Parathyroid adenoma (tissue), 2 donors: Measurements from ENCODE around the gene SKAP1.

Experiments
- H2AFZ ChIP-seq: fragments of 300-600 bp; sonication (generic); one replicate; pipeline ENCODE4 v1.7.0; 2017; ENCODE audit warnings: antibody characterized with exemption, mild to moderate bottlenecking
- H3K27ac ChIP-seq: fragments of 300-600 bp; sonication (generic); one replicate; pipeline ENCODE4 v1.7.0; 2017
- H3K27me3 ChIP-seq: fragments of 300-600 bp; sonication (generic); one replicate; pipeline ENCODE4 v1.7.0; 2017; ENCODE audit warnings: low read length; ENCODE audit not compliant: control insufficient read depth, insufficient read depth
- H3K36me3 ChIP-seq: fragments of 300-600 bp; sonication (generic); one replicate; pipeline ENCODE4 v1.7.0; 2017; ENCODE audit warnings: low read length; ENCODE audit not compliant: control insufficient read depth, insufficient read depth
- H3K4me1 ChIP-seq: fragments of 300-600 bp; sonication (generic); one replicate; pipeline ENCODE4 v1.7.0; 2017; ENCODE audit warnings: control low read depth
- H3K4me2 ChIP-seq: fragments of 300-600 bp; sonication (generic); one replicate; pipeline ENCODE4 v1.7.0; 2017; ENCODE audit warnings: low read length
- H3K4me3 ChIP-seq: fragments of 300-600 bp; sonication (generic); one replicate; pipeline ENCODE4 v1.7.0; 2017; ENCODE audit warnings: low read depth, low read length
- H3K79me2 ChIP-seq: fragments of 300-600 bp; sonication (generic); one replicate; pipeline ENCODE4 v1.7.0; 2017; ENCODE audit warnings: control low read depth
- H3K9ac ChIP-seq: fragments of 300-600 bp; sonication (generic); one replicate; pipeline ENCODE4 v1.7.0; 2017; ENCODE audit warnings: mild to moderate bottlenecking
- H3K9me3 ChIP-seq: fragments of 300-600 bp; sonication (generic); one replicate; pipeline ENCODE4 v1.7.0; 2017; ENCODE audit warnings: low read length; ENCODE audit not compliant: control insufficient read depth
- CTCF ChIP-seq: fragments of 300-600 bp; sonication (generic); IDR thresholded peaks from one replicate; pipeline ENCODE4 v1.7.0; 2017; ENCODE audit warnings: antibody characterized with exemption, mild to moderate bottlenecking
- donor health status: primary hyperparathyroidism.

The SKAP1 gene

GRCh38 chr17:48468299-48468698, 38.3 kb upstream of the SKAP1 start:
- H3K4me1 ChIP-seq, result no peaks in the 10 kb centered on the region
- H3K4me3 ChIP-seq, result no peak overlapping the region
- H3K4me2 ChIP-seq, result no peak overlapping the region
- no peak for TF ChIP-seq CTCF
- no peaks in the 10 kb centered on the region for H3K9me3 ChIP-seq
- no peak overlapping the region for H2AFZ ChIP-seq
- H3K9ac ChIP-seq, result no peak overlapping the region
- no peak overlapping the region for H3K27ac ChIP-seq
- no peaks in the 10 kb centered on the region for H3K36me3 ChIP-seq
- H3K27me3 ChIP-seq, result no peaks in the 10 kb centered on the region
- H3K79me2 ChIP-seq, result no peaks in the 10 kb centered on the region

GRCh38 chr17:48465884-48466283, 35.9 kb upstream of the SKAP1 start:
- Histone ChIP-seq H3K4me3 (no peak overlapping the region), H3K27me3 (no peaks in the 10 kb centered on the region), H3K79me2 (no peaks in the 10 kb centered on the region), H3K4me1 (no peaks in the 10 kb centered on the region), H3K9ac (no peak overlapping the region), H3K27ac (no peak overlapping the region), H3K4me2 (no peak overlapping the region), H3K9me3 (no peaks in the 10 kb centered on the region), H3K36me3 (no peaks in the 10 kb centered on the region), H2AFZ (no peak overlapping the region)
- no peak for TF ChIP-seq CTCF

GRCh38 chr17:48463526-48463925, 33.5 kb upstream of the SKAP1 start:
- Histone ChIP-seq H3K79me2 (no peaks in the 10 kb centered on the region), H3K36me3 (no peaks in the 10 kb centered on the region), H3K27me3 (no peaks in the 10 kb centered on the region), H3K4me3 (no peak overlapping the region), H3K4me2 (no peak overlapping the region), H3K9ac (no peak overlapping the region), H2AFZ (no peak overlapping the region), H3K4me1 (no peaks in the 10 kb centered on the region), H3K9me3 (no peaks in the 10 kb centered on the region), H3K27ac (no peak overlapping the region)
- TF ChIP-seq CTCF, result no peak

DNA sequence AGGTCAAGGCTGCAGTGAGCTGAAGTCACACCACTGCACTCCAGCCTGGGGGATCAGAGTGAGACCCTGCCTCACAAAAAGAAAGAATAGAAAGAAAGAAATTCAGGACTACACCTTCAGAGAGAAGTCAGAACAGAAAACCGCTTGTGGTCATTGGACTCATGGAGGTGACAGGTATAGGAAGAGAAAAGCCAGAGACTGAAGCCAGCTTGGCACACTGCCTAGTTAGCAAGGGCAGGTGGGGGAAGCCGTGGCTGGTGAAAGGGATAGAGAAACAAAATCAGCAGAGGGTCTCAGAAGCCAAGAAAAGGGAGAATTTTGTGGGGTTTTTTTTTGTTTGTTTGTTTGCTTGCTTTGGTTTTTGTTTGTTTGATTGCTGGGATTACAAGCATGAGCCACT, 32.9 kb upstream of the SKAP1 start:
- Histone ChIP-seq H3K36me3 (no peaks in the 10 kb centered on the region), H2AFZ (no peak overlapping the region), H3K27me3 (no peaks in the 10 kb centered on the region), H3K4me2 (no peak overlapping the region), H3K27ac (no peak overlapping the region), H3K79me2 (no peaks in the 10 kb centered on the region), H3K9ac (no peak overlapping the region), H3K4me1 (no peaks in the 10 kb centered on the region), H3K4me3 (no peak overlapping the region), H3K9me3 (no peaks in the 10 kb centered on the region)
- TF ChIP-seq CTCF, result no peak

GRCh38 chr17:48460052-48460451, 30.0 kb upstream of the SKAP1 start:
- Histone ChIP-seq H3K4me3 (no peak overlapping the region), H3K27me3 (no peaks in the 10 kb centered on the region), H3K79me2 (no peaks in the 10 kb centered on the region), H3K9ac (no peak overlapping the region), H3K9me3 (no peaks in the 10 kb centered on the region), H3K4me2 (no peak overlapping the region), H3K27ac (no peak overlapping the region), H2AFZ (no peak overlapping the region), H3K36me3 (no peaks in the 10 kb centered on the region), H3K4me1 (no peaks in the 10 kb centered on the region)
- no peak for TF ChIP-seq CTCF
